ENCODE results near the gene ITGB2. TPM values are rescaled to one million over a fixed set of nuclear protein-coding genes. Genes with fewer than 3 reads are reported as not detected.

Gene ITGB2
- total and polyA plus RNA-seq, 11 donors = 6.1 to 253 (median 20.6) TPM

DNA sequence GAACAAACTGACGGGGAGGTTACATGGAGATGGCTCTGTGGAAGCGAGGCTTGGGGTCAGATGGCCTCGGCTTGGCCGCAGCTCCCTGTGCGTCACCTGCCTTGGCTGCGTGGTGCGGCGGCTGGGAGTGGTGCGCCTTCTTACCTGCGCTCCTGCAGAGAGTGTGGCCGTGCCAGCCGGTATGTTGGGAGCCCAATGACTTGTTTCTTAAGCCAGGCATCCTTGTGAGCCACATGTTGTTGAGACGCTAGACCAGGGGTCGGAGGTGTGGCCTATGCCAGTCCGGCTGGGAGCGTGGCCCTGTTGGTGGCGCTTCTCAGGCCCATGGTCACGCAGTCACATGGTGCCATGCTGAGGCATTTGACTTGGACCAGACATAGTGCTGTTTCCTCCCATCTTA is 29.7 kb upstream of the ITGB2 start:
- DNase-seq = peak in 3 of 5 donors; percentile 51 to 68 (median 55)
- no peaks in the 10 kb centered on the region for H3K27me3 ChIP-seq
- H3K36me3 ChIP-seq = peaks cover 0 to 14% (median under 1%) of the 10 kb centered on the region in 9 donors
- TF ChIP-seq, protein P1, sequence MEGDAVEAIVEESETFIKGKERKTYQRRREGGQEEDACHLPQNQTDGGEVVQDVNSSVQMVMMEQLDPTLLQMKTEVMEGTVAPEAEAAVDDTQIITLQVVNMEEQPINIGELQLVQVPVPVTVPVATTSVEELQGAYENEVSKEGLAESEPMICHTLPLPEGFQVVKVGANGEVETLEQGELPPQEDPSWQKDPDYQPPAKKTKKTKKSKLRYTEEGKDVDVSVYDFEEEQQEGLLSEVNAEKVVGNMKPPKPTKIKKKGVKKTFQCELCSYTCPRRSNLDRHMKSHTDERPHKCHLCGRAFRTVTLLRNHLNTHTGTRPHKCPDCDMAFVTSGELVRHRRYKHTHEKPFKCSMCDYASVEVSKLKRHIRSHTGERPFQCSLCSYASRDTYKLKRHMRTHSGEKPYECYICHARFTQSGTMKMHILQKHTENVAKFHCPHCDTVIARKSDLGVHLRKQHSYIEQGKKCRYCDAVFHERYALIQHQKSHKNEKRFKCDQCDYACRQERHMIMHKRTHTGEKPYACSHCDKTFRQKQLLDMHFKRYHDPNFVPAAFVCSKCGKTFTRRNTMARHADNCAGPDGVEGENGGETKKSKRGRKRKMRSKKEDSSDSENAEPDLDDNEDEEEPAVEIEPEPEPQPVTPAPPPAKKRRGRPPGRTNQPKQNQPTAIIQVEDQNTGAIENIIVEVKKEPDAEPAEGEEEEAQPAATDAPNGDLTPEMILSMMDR (IDR thresholded peaks at IDR 0.05) = no peak
- no peak for TF ChIP-seq POLR2A (IDR thresholded peaks at IDR 0.05)
- H3K4me1 ChIP-seq = peaks cover 0 to 90% (median 50%) of the 10 kb centered on the region in 12 donors
- ATAC-seq = peak in 2 of 4 donors; percentile 9 to 27
- H3K4me3 ChIP-seq = no peak overlapping the region
- intact Hi-C loops (cut with DNase I) = loop anchor here in 4 of 10 donors (2.0 to 10.0 kb wide), 3 partner anchors 124 to 184 kb away; partner anchors contain the start of gene ADARB1 (in 1 of the 4)
- no peaks in the 10 kb centered on the region for H3K9me3 ChIP-seq
- 57 to 79% (median 71%) methylated on average over 12 to 18 of the region's 18 CpGs for WGBS, 4 donors
- peak overlapping the region in 11 of 12 donors; percentile 11 to 96 (median 71) for H3K27ac ChIP-seq

- TF ChIP-seq, protein P1 (IDR thresholded peaks at IDR 0.05) = peak; percentile 90 to 97 (median 94)
- no peak for TF ChIP-seq POLR2A (IDR thresholded peaks at IDR 0.05)
- Histone ChIP-seq H3K27me3 (no peaks in the 10 kb centered on the region), H3K9me3 (no peaks in the 10 kb centered on the region), H3K27ac (peak overlapping the region in 11 of 12 donors; percentile 42 to 96 (median 75)), H3K4me1 (peaks cover 0 to 87% (median 47%) of the 10 kb centered on the region in 12 donors), H3K4me3 (no peak overlapping the region), H3K36me3 (peaks cover 0 to 19% (median 6%) of the 10 kb centered on the region in 9 donors)
- DNase-seq = peak; percentile 89 to 94 (median 90)
- 6 to 13% (median 10%) methylated on average over 7 to 10 of the region's 10 CpGs for WGBS, 4 donors
- intact Hi-C loops (cut with DNase I) = loop anchor here (1.0 to 10.0 kb wide), 12 partner anchors 125 to 485 kb away; partner anchors contain the start of genes ADARB1 (in 1 of the 10) and POFUT2 (in 1 of the 10)
- ATAC-seq = peak; percentile 59 to 68 (median 62)
These were observed 29.1 kb upstream of the ITGB2 start for GRCh38 chr21:44949779-44950198.

- TF ChIP-seq, protein P1 (IDR thresholded peaks at IDR 0.05) = no peak
- no peak for TF ChIP-seq POLR2A (IDR thresholded peaks at IDR 0.05)
- no peak for ATAC-seq
- H3K4me3 ChIP-seq = no peak overlapping the region
- H3K9me3 ChIP-seq = no peaks in the 10 kb centered on the region
- no peaks in the 10 kb centered on the region for H3K27me3 ChIP-seq
- intact Hi-C loops (cut with DNase I) = loop anchor here (1.0 to 10.0 kb wide), 10 partner anchors 127 to 486 kb away; partner anchors contain the start of gene POFUT2 (in 1 of the 10)
- peaks cover 0 to 24% (median 11%) of the 10 kb centered on the region in 9 donors for H3K36me3 ChIP-seq
- WGBS, 4 donors = 58 to 72% (median 66%) methylated on average over 14 to 30 of the region's 30 CpGs
- DNase-seq = peak in 2 of 5 donors; percentile 20 to 41
- H3K27ac ChIP-seq = peak overlapping the region in 11 of 12 donors; percentile 28 to 96 (median 75)
- peaks cover 0 to 84% (median 47%) of the 10 kb centered on the region in 12 donors for H3K4me1 ChIP-seq
These were observed 28.6 kb upstream of the ITGB2 start for GRCh38 chr21:44949161-44949778.

Measured in heart left ventricle (tissue), 16 donors.